ENCODE results near the gene ACP7.
"Not testable (repeated sequence)": the region's sequence is repeated elsewhere in the genome, so short reads cannot be mapped to it uniquely, and the experiment has no call there.

ACP7 gene

GRCh38 chr19:39110263-39110967, 26.2 kb downstream of the ACP7 start:
- DNase-seq: peak; percentile 74

DNA sequence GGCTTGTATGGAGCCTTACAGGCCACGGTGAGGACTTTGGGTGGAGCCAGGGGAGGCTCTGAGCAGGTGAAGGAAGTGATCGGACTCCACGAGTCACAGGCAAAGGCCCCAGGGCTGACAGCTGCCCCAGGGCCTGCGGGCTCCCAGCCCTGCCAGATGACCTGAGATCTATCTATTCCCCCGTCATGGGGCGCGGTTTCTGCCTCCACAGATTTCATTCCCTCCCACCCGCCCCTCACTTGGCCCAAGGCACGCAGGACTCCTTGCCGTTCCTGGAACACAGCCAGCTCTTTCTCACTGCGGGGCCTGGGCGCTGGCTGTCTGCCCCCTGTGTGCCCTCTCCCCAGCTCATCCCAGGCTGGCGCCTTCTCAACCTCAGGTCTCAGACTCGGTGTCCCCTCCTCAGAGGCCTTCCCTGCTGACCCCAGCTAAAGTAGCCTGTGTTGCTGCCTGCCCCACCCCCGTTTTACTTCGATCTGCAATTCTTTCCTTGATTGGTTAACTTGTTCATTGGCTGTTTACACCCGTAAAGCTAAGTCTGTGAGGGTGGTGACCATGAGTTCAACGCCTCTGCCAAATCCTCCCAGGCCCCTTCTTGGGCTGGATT, 27.5 kb downstream of the ACP7 start:
- DNase-seq: no peak

GRCh38 chr19:39112338-39112890, 28.2 kb downstream of the ACP7 start:
- no peak for DNase-seq

GRCh38 chr19:39113199-39113598, 29.0 kb downstream of the ACP7 start:
- DNase-seq: no peak

DNA sequence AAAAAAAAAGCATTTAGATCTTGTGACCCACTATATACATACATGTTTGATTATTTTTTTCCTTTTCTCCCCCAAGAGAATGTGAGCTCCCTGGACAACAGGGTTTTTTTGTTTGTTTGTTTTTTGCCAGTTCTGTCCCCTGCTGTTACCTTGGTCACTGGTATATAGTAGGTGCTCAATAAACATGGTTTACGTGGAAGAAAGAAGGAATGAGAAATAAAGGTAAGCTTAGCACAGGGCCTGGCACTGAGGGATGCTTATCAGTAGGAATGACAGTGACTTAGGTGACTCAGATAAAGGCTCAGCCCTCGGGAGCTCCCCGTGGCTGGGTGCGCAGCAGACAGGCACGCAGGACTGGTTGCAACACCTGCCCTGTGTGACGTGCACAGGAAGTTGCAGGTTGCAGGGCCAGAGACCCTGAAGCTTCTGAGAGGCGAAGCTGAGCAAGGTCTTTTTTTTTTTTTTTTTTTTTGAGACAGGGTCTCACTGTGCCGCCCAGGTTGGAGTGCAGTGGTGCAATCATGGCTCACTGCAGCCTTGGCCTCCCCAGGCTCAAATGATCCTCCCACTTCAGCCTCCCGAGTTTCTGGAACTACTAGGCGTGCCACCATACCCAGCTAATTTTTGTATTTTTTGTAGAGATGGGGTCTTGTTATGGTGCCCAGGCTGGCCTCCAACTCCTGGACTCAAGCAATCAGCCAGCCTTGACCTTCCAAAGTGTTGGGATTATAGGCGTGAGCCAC, 31.1 kb downstream of the ACP7 start:
- no peak for DNase-seq

DNA sequence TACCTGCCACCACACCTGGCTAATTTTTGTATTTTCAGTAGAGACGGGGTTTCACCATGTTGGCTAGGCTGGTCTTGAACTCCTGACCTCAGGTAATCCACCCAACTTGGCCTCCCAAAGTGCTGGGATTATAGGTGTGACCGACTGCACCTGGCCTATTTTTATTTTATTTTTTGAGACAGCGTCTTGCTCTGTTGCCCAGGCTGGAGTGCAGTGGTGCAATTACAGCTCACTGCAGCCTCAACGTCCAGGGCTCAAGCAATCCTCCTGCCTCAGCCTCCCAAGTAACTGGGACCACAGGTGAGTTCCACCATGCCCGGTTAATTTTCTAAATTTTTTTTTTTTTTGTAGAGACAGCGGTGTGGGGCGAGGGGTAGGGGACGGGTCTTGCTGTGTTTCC, 32.9 kb downstream of the ACP7 start:
- DNase-seq: not testable (repeated sequence)

DNA sequence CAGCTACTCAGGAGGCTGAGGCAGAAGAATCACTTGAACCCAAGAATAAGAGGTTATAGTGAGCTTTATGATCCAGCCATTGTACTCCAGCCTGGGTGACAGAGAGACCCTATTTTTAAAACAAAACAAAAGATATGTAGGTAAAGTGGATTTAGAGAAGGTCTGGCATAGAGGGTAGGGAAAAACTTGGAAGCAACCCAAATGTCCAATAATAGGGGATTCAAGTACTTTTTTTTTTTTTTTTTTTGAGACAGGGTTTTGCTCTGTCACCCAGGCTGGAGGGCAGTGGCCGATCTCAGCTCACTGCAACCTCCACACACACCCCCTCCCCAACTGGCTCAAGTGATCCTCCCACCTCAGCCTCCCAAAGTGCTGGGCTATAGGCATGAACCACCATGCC, 35.7 kb downstream of the ACP7 start:
- DNase-seq: no peak

DNA sequence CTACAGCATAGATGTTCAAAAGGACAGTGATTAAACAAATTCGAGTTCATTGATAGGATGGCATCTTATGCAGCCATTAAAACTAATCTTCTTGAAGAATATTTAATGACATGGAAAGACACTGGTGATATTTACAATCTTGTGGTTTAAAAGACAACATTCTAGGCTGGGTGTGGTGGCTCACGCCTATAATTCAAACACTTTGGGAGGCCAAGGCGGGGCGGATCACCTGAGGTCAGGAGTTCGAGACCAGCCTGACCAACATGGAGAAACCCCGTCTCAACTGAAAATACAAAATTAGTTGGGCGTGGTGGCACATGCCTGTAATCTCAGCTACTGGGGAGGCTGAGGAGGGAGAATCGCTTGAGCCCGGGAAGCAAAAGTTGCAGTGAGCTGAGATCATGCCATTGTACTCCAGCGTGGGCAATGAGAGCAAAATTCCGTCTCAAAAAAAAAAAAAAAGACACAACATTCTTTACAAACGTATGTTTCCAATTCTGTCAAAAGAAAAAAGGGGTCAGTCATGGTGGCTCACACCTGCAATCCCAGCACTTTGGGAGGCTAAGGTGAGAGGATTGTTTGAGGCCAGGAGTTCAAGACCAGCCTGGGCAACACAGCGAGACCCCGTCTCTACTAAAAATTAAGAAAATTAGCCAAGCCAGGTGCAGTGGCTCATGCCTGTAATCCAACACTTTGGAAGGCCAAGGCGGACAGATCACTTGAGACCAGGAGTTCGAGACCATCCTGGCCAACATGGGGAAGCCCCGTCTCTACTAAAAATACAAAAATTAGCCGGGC, 39.0 kb downstream of the ACP7 start:
- DNase-seq: no peak

GRCh38 chr19:39124136-39124764, 40.1 kb downstream of the ACP7 start:
- no peak for DNase-seq

GRCh38 chr19:39125199-39125553, 41.0 kb downstream of the ACP7 start:
- no peak for DNase-seq

DNA sequence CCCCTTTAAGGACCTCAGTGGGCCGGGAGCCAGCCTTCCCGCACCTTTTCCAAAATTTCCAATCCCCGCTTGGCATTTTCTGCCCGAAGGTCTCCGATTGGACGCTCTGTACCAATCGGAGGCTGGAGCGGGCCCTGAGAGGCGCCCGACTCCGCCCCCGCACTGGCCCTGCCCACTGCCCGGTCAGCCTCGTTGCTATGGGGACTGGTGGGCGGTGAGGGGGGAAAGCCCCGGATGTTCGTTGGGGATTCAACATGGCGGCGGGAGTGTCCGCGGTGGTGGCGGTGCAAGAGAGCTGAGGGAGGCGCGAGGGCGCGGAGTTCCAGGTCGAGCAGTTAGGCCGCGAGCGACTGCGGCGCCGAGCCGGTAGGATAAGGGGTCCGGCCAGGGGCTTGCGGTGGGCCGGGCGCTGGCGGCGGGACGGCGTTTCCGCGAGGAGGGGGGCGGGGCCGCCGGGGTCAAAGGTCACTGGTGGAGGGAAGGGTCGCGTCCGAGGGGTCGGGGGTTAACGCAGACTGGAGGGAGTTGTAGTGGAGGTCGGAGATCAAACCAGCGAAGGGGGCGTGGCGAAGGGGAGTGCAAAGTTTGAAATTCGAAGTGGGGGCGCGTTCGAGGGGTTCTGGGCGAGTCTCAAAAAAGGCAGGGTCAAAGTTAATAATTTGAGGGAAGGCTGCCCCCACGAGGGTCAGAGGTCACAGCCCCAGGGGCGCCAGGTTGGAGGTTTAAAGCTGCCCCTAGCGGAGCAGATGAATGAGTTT, 41.6 kb downstream of the ACP7 start, which contains the start of gene PAK4:
Gene PAK4 (plus strand): TSS at position 233 of the 758 bp plus-strand sequence. CDS start 43,768 bp downstream, outside the sequence.
- peak; percentile 97 for DNase-seq

DNA sequence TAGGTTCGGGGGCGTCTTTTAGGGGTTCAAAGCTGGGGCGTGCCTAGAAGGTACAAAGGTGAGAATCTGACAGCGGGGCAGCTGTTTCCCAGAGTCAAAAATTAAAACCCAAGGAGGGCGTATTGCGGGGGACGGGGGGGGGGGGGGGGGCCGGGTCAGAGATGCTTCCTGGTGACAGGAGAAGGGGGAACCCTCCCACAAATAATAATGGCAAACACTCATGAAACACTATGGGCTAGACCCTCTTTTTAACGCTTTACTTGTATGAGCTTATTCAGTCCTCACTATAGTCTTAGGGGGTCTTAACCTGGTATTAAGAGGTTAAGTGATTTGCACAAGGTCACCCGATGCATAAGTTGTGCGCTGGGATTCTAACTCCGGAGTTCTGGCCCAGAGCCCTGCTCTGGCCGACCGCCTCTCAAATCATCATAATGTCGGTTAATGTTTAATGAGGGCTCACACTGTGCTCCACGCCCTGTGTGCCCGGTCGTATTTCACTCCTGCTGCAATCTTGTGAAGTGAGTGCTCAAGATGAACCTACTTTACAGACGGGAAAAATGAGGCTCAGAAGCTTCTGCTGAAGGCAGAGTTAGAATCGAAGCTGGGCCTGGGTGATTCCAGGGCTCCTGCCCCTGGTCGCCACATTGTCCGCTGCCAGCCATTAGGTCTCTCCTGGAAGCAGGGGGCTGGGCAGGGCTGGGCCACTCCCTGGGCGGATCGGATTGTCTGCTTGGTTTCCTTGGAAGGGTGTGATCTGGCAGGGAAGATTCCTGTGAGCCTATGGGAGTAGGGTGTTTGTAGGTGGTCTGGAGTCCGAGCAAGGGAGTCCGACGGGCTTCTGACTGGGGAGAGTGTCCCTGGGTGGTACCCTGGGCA, 42.4 kb downstream of the ACP7 start:
- DNase-seq: no peak

DNA sequence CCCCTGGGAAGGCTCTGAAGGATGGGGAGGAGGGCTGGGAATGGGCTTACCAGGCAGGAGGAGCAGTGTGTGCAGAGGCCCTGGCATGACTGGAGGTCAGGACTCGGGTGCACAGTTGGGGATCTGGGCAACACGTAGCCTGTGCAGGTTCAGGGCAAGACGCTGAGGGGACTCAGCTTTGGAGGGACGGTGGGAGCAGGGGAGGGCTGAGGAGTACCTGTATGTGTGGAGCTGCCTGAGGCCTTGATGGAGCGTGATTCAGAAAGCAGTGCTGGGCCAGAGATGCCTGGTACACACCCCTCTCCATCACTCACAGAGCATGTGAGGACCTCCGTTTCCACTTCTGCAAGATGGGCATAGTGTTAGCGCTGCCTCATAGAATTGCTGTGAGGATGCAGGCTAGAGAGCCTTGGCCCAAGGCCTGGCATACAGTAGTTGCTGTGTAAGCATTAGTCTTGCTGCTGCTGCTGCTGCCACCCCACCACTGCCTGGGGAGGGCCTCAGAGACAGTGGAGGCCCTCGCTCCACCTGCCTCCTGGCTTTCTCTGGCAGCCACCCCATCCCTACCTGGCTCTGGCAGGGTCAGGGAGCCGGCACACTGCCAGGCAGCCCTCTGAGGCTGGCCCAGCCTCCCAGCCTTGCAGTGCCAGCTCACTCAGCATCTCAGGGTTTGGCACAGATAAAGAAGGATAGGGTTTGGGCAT, 43.8 kb downstream of the ACP7 start:
- no peak for DNase-seq

- DNase-seq: no peak
Observed at GRCh38 chr19:39128516-39129079, 44.4 kb downstream of the ACP7 start.

GRCh38 chr19:39129116-39129515, 44.9 kb downstream of the ACP7 start:
- DNase-seq: no peak

- no peak for DNase-seq
Observed at GRCh38 chr19:39130337-39131254, 46.4 kb downstream of the ACP7 start.

GRCh38 chr19:39131255-39131755, 47.1 kb downstream of the ACP7 start:
- no peak for DNase-seq

DNA sequence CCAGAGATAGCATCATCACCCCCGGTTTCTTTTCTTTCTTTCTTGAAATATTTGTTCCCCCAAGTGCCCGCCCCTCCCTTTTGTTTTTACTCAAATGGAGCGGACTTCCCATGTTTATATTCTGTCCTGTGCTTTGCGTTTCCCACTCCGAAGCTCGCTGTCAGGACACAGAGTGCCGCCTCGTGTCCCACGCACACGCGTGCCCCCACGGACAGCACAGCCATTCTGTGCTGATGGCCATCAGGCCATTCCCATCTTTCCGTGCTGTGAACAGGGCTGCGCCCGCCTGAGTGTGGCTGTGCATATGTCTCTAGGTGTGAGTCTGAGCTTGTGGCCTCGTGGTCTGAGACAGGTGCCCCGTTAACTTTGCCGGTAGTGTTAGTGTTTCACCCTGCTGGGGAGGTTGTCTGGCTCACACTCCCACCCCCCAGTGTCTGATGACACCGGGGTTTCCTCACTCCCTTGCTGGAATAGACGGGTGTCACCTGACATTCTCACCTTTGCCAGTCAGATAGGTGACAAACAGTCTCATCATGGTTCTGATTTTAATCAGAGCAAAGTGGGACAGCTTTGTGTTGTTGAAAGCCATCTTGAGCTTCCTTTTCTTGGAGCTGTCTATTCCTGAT, 48.3 kb downstream of the ACP7 start:
- no peak for DNase-seq
